Osteoblast (primary cell): Measurements from ENCODE around the gene C16orf86. TPM values are rescaled to one million over a fixed set of nuclear protein-coding genes. Genes with fewer than 3 reads are reported as not detected.
A peak's percentile ranks its signal among the peaks of the same experiment; 100 is the strongest.

Source experiments
- DNase-seq: peaks from one replicate; pipeline ENCODE4 v3.0.0; 2011; ENCODE audit warnings: low spot score, mixed read lengths; ENCODE audit not compliant: insufficient read length; ENCODE audit errors: missing footprints
- H2AFZ ChIP-seq: 2 replicates; pipeline ENCODE4 v1.6.0; 2011; ENCODE audit warnings: mild to moderate bottlenecking, low read length
- H3K27ac ChIP-seq: 2 replicates; pipeline ENCODE4 v1.5.1; 2011; ENCODE audit warnings: mild to moderate bottlenecking, low read depth, low read length, moderate library complexity
- H3K27me3 ChIP-seq: 2 replicates; pipeline ENCODE4 v1.6.0; 2012; ENCODE audit warnings: mild to moderate bottlenecking, control low read depth, inconsistent platforms, low read length, moderate library complexity; ENCODE audit not compliant: insufficient read depth
- H3K36me3 ChIP-seq: 2 replicates; pipeline ENCODE4 v1.5.1; 2011; ENCODE audit warnings: mild to moderate bottlenecking, low read length, control low read depth, moderate library complexity; ENCODE audit not compliant: insufficient read depth
- H3K4me1 ChIP-seq: 2 replicates; pipeline ENCODE4 v1.5.1; 2011; ENCODE audit warnings: mild to moderate bottlenecking, low read length, control low read depth, moderate library complexity; ENCODE audit not compliant: insufficient read depth
- H3K4me2 ChIP-seq: 2 replicates; pipeline ENCODE4 v1.6.0; 2011; ENCODE audit warnings: mild to moderate bottlenecking, low read length; ENCODE audit not compliant: insufficient read depth
- H3K4me3 ChIP-seq: fragments of 200-600 bp; sonication (generic); 3 replicates; pipeline ENCODE4 v1.5.1; 2012; ENCODE audit warnings: mild to moderate bottlenecking, low read length, inconsistent platforms; ENCODE audit not compliant: insufficient read depth
- H3K79me2 ChIP-seq: 2 replicates; pipeline ENCODE4 v1.6.0; 2012; ENCODE audit warnings: mild to moderate bottlenecking, low read length, control low read depth, inconsistent platforms; ENCODE audit not compliant: insufficient read depth
- H3K9me3 ChIP-seq: 2 replicates; pipeline ENCODE4 v1.5.1; 2011; ENCODE audit warnings: low read depth, low read length, control low read depth
- H4K20me1 ChIP-seq: 2 replicates; pipeline ENCODE4 v1.6.0; 2012; ENCODE audit warnings: mild to moderate bottlenecking, low read length, control low read depth; ENCODE audit not compliant: insufficient read depth
- total RNA-seq: library from RNA; depleted of rRNA; stranded (reverse); fragments of >200 nt; gene quantifications from 2 replicates; pipeline ENCODE4 v1.2.3, GENCODE V29; 2012
- TF ChIP-seq, protein P1 (sequence below): IDR thresholded peaks from 2 replicates; pipeline ENCODE4 v1.5.1; 2011; ENCODE audit warnings: mild to moderate bottlenecking, low read depth, low read length, moderate library complexity; ENCODE audit errors: extremely low read depth

Gene C16orf86
- total RNA-seq, 1 donor = 6.9 TPM

DNA sequence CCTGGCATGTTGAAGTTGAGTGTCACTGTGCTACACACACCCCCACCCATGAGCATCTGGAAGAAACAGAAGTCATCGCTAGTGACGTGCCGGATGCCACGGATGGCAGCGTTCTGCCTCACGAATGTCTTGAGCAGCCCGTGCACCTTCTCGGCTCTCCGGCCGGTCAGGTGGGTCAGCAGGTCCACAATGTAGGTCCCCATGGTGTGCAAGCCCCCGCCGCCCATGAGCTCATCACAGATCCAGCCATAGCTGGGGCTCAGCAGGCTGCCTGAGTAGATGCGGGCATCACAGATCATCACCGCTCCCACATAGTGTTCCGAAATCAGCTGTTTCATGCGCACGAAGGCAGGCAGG is 8.9 kb downstream of the C16orf86 start:
- no peaks in the 10 kb centered on the region for H3K27me3 ChIP-seq
- no peak overlapping the region for H3K27ac ChIP-seq

DNA sequence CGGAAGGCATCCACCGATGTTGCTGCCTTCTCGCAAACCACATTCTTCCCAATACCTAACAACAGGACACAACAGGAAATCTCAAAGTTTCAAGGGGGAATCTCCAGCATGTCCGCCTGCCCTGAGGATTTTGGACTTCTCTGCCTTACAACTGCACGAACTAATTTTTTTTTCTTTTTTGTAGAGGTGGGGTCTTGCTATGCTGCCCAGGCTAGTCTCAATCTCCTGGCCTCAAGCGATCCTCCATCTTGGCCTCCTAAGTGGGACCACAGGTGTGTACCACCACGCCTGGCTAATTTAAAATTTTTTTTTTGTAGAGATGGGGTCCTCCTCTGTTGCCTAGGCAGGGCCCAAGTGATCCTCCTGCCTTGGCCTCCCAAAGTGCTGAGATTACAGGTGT is 9.4 kb downstream of the C16orf86 start:
- Histone ChIP-seq H3K4me2 (no peak overlapping the region), H3K36me3 (peaks cover 6% of the 10 kb centered on the region), H2AFZ (no peak overlapping the region), H3K27ac (no peak overlapping the region), H4K20me1 (peaks cover 3% of the 10 kb centered on the region), H3K27me3 (no peaks in the 10 kb centered on the region), H3K79me2 (no peaks in the 10 kb centered on the region), H3K4me3 (no peak overlapping the region), H3K9me3 (no peaks in the 10 kb centered on the region), H3K4me1 (peaks cover 6% of the 10 kb centered on the region)
- TF ChIP-seq, protein P1, sequence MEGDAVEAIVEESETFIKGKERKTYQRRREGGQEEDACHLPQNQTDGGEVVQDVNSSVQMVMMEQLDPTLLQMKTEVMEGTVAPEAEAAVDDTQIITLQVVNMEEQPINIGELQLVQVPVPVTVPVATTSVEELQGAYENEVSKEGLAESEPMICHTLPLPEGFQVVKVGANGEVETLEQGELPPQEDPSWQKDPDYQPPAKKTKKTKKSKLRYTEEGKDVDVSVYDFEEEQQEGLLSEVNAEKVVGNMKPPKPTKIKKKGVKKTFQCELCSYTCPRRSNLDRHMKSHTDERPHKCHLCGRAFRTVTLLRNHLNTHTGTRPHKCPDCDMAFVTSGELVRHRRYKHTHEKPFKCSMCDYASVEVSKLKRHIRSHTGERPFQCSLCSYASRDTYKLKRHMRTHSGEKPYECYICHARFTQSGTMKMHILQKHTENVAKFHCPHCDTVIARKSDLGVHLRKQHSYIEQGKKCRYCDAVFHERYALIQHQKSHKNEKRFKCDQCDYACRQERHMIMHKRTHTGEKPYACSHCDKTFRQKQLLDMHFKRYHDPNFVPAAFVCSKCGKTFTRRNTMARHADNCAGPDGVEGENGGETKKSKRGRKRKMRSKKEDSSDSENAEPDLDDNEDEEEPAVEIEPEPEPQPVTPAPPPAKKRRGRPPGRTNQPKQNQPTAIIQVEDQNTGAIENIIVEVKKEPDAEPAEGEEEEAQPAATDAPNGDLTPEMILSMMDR = no peak
- DNase-seq = no peak

More for the DNA sequence above, 8.9 kb downstream of the C16orf86 start:
- Histone ChIP-seq H3K79me2 (no peaks in the 10 kb centered on the region), H3K4me2 (no peak overlapping the region), H3K36me3 (peaks cover 6% of the 10 kb centered on the region), H4K20me1 (peaks cover 3% of the 10 kb centered on the region), H2AFZ (no peak overlapping the region), H3K4me1 (peaks cover 6% of the 10 kb centered on the region), H3K9me3 (no peaks in the 10 kb centered on the region), H3K4me3 (no peak overlapping the region)
- TF ChIP-seq, protein P1 = no peak
- DNase-seq = peak; percentile 1

DNA sequence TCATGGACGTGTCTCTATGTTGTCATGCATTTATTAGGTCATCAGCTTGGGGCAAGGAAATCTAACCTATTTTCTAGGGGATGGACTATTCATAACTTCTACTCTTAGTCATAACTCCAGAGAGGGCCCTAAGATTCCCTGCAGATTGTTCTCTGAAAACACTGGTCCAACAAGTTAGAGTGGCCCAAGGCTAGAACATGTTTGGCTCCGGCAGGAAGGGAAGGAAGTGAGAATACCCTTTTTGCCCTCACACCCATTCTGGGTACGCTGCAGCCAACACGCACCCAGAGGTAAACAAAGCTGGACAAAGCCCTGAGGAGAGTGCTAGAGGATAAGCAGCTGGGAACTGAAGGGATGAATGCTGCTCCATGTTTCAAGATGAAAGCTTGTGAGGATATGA is 9.9 kb downstream of the C16orf86 start:
- TF ChIP-seq, protein P1 = no peak
- Histone ChIP-seq H4K20me1 (peaks cover 3% of the 10 kb centered on the region), H3K27me3 (no peaks in the 10 kb centered on the region), H3K79me2 (no peaks in the 10 kb centered on the region), H3K27ac (no peak overlapping the region), H3K36me3 (peaks cover 6% of the 10 kb centered on the region), H3K4me3 (no peak overlapping the region), H3K4me2 (no peak overlapping the region), H2AFZ (no peak overlapping the region), H3K4me1 (peaks cover 6% of the 10 kb centered on the region), H3K9me3 (no peaks in the 10 kb centered on the region)
- DNase-seq = peak; percentile 47

DNA sequence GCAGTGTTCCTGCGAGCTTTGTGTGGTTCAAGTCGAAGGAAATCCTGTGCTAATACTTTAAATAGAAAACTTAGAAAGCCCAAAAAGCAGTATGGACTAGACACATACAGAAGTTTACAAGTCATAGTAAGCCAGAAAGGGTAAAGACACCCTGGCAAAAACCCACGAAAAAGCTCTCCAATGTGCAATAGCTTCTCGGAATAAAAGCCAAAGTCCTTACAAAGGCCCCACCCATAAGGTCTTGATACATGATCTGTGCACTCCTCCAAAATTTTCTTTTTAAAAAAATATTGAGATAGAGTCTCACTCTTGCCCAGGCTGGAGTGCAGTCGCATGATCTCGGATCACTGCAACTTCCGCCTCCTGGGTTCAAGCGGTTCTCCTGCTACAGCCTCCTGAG is 10.3 kb downstream of the C16orf86 start:
- Histone ChIP-seq H2AFZ (no peak overlapping the region), H3K4me3 (no peak overlapping the region), H3K9me3 (no peaks in the 10 kb centered on the region), H3K79me2 (no peaks in the 10 kb centered on the region), H3K27me3 (no peaks in the 10 kb centered on the region), H3K27ac (no peak overlapping the region), H3K4me1 (peaks cover 6% of the 10 kb centered on the region), H3K4me2 (no peak overlapping the region), H4K20me1 (peaks cover 3% of the 10 kb centered on the region), H3K36me3 (peaks cover 6% of the 10 kb centered on the region)
- TF ChIP-seq, protein P1 = no peak
- peak; percentile 69 for DNase-seq
